HepG2 (cell line): Measurements from ENCODE around the gene AKR1C4.

Experiments used
- GABPB1 ChIP-seq: IDR thresholded peaks from 2 replicates; pipeline ENCODE4 v1.6.1; 2016; ENCODE audit warnings: mild to moderate bottlenecking, missing genetic modification reagents, moderate library complexity, missing compliant biosample characterization
- WIZ ChIP-seq: sonication (generic); formaldehyde crosslinking; IDR thresholded peaks from 2 replicates; pipeline ENCODE4 v1.5.1; 2020; ENCODE audit warnings: mild to moderate bottlenecking, missing genetic modification reagents
- TF ChIP-seq, protein P1 (sequence below): sonication (generic); formaldehyde crosslinking; IDR thresholded peaks from 2 replicates; pipeline ENCODE4 v1.4.0; 2020; ENCODE audit warnings: missing genetic modification reagents
- TF ChIP-seq, protein P2 (sequence below): sonication (generic); formaldehyde crosslinking; IDR thresholded peaks from 2 replicates; pipeline ENCODE4 v1.4.0; 2020; ENCODE audit warnings: low read depth, missing genetic modification reagents

DNA sequence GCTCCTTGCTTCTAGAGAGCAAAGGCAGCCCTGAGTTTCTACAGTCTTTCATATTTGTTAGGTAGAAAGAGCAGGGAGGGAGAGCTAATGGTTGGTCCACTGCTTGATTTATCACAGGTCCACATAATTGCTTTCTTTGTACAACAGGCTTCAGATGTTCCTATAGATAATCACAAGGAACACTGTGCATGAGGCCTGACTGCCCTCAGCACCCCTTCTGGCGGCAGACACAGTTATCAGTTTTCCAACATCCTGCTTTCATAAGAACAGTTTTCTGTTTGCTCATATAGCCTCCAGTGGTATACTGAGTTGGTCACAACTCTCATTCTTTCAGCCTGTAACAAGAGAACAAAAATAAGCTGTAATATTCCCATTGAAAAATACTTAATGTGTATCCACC is 69.7 kb downstream of the AKR1C4 start:
- TF ChIP-seq, protein P1, sequence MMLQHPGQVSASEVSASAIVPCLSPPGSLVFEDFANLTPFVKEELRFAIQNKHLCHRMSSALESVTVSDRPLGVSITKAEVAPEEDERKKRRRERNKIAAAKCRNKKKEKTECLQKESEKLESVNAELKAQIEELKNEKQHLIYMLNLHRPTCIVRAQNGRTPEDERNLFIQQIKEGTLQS (CRISPR knock-in tag), result no peak
- TF ChIP-seq WIZ (no peak), GABPB1 (CRISPR knock-in tag) (no peak)
- TF ChIP-seq, protein P2, sequence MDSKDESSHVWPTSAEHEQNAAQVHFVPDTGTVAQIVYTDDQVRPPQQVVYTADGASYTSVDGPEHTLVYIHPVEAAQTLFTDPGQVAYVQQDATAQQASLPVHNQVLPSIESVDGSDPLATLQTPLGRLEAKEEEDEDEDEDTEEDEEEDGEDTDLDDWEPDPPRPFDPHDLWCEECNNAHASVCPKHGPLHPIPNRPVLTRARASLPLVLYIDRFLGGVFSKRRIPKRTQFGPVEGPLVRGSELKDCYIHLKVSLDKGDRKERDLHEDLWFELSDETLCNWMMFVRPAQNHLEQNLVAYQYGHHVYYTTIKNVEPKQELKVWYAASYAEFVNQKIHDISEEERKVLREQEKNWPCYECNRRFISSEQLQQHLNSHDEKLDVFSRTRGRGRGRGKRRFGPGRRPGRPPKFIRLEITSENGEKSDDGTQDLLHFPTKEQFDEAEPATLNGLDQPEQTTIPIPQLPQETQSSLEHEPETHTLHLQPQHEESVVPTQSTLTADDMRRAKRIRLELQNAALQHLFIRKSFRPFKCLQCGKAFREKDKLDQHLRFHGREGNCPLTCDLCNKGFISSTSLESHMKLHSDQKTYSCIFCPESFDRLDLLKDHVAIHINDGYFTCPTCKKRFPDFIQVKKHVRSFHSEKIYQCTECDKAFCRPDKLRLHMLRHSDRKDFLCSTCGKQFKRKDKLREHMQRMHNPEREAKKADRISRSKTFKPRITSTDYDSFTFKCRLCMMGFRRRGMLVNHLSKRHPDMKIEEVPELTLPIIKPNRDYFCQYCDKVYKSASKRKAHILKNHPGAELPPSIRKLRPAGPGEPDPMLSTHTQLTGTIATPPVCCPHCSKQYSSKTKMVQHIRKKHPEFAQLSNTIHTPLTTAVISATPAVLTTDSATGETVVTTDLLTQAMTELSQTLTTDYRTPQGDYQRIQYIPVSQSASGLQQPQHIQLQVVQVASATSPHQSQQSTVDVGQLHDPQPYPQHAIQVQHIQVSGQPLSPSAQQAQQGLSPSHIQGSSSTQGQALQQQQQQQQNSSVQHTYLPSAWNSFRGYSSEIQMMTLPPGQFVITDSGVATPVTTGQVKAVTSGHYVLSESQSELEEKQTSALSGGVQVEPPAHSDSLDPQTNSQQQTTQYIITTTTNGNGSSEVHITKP (CRISPR knock-in tag), result no peak
